GM12878 (cell line): Measurements from ENCODE around the gene EFCAB10.

Experiments
- ATF7 ChIP-seq: fragments of 450-650 bp; IDR thresholded peaks from 2 replicates; pipeline ENCODE4 v1.6.1; 2016; ENCODE audit warnings: low read depth, mild to moderate bottlenecking
- BCL11A ChIP-seq: IDR thresholded peaks from 2 replicates; pipeline ENCODE4 v1.6.1; 2011; ENCODE audit warnings: low read depth, low read length
- NR2F1 ChIP-seq: fragments of 450-650 bp; conservative IDR thresholded peaks from 2 replicates; pipeline ENCODE4 v1.6.1; 2017; ENCODE audit warnings: mild to moderate bottlenecking
- POLR2A ChIP-seq: IDR thresholded peaks from 2 replicates; pipeline ENCODE4 v1.6.1; 2011; ENCODE audit warnings: low read depth, mild to moderate bottlenecking, low read length
- POLR2AphosphoS5 ChIP-seq: IDR thresholded peaks from 2 replicates; pipeline ENCODE4 v1.6.1; 2011; ENCODE audit warnings: mild to moderate bottlenecking, low read length, inconsistent platforms
- RAD21 ChIP-seq: IDR thresholded peaks from 2 replicates; pipeline ENCODE4 v1.6.1; 2011; ENCODE audit warnings: mild to moderate bottlenecking, low read depth, low read length, moderate library complexity; ENCODE audit not compliant: insufficient read depth
- SIX5 ChIP-seq: IDR thresholded peaks from 2 replicates; pipeline ENCODE4 v1.6.1; 2011; ENCODE audit warnings: mild to moderate bottlenecking, low read depth, low read length, moderate library complexity; ENCODE audit not compliant: severe bottlenecking
- SPI1 ChIP-seq: IDR thresholded peaks from 2 replicates; pipeline ENCODE4 v1.6.1; 2011; ENCODE audit warnings: low read depth, mild to moderate bottlenecking, low read length, moderate library complexity, borderline replicate concordance; ENCODE audit not compliant: insufficient read depth
- TAF1 ChIP-seq: IDR thresholded peaks from 2 replicates; pipeline ENCODE4 v1.6.1; 2011; ENCODE audit warnings: mild to moderate bottlenecking, low read depth, low read length, borderline replicate concordance
- USF1 ChIP-seq: IDR thresholded peaks from 2 replicates; pipeline ENCODE4 v1.6.1; 2011; ENCODE audit warnings: borderline replicate concordance, low read depth, mild to moderate bottlenecking, moderate library complexity, mixed read lengths, low read length; ENCODE audit not compliant: insufficient read depth; ENCODE audit errors: extremely low read length
- TF ChIP-seq, protein P1 (sequence below): IDR thresholded peaks from 2 replicates; pipeline ENCODE4 v1.6.1; 2012; ENCODE audit warnings: low read depth, low read length, improper control_type of control experiment
- TF ChIP-seq, protein P2 (sequence below), 3 experiments: IDR thresholded peaks in 2 of 3; conservative IDR thresholded peaks in 1 of 3; 2 replicates each; pipeline ENCODE4 v1.5.1; 2011; ENCODE audit warnings: low read depth in 3 of 3, low read length in 3 of 3, mild to moderate bottlenecking in 3 of 3, control low read depth in 2 of 3, moderate library complexity in 2 of 3, inconsistent platforms in 1 of 3, mixed read lengths in 1 of 3; ENCODE audit not compliant: control insufficient read depth in 2 of 3, insufficient read depth in 1 of 3; ENCODE audit errors: extremely low read depth in 1 of 3
- TF ChIP-seq, protein P3 (sequence below): IDR thresholded peaks from 2 replicates; pipeline ENCODE4 v1.6.1; 2012; ENCODE audit warnings: mild to moderate bottlenecking, low read depth, low read length

- TF ChIP-seq POLR2AphosphoS5, result no peak
- TF ChIP-seq, protein P1, sequence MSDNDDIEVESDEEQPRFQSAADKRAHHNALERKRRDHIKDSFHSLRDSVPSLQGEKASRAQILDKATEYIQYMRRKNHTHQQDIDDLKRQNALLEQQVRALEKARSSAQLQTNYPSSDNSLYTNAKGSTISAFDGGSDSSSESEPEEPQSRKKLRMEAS, result no peak
- TF ChIP-seq, protein P2, sequence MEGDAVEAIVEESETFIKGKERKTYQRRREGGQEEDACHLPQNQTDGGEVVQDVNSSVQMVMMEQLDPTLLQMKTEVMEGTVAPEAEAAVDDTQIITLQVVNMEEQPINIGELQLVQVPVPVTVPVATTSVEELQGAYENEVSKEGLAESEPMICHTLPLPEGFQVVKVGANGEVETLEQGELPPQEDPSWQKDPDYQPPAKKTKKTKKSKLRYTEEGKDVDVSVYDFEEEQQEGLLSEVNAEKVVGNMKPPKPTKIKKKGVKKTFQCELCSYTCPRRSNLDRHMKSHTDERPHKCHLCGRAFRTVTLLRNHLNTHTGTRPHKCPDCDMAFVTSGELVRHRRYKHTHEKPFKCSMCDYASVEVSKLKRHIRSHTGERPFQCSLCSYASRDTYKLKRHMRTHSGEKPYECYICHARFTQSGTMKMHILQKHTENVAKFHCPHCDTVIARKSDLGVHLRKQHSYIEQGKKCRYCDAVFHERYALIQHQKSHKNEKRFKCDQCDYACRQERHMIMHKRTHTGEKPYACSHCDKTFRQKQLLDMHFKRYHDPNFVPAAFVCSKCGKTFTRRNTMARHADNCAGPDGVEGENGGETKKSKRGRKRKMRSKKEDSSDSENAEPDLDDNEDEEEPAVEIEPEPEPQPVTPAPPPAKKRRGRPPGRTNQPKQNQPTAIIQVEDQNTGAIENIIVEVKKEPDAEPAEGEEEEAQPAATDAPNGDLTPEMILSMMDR (IDR thresholded peaks at IDR 0.05 in 2 of 3, conservative IDR thresholded peaks at IDR 0.05 in 1 of 3; ENCODE audit: control insufficient read depth in 2 of 3, extremely low read depth in 1 of 3, insufficient read depth in 1 of 3, low read depth in 3 of 3, low read length in 3 of 3), result no peak
- no peak for TF ChIP-seq SIX5
- TF ChIP-seq TAF1, result no peak
- TF ChIP-seq NR2F1, result no peak
- no peak for TF ChIP-seq RAD21
- TF ChIP-seq POLR2A, result no peak
- no peak for TF ChIP-seq ATF7
- TF ChIP-seq BCL11A, result no peak
- TF ChIP-seq SPI1, result no peak
- TF ChIP-seq, protein P3, sequence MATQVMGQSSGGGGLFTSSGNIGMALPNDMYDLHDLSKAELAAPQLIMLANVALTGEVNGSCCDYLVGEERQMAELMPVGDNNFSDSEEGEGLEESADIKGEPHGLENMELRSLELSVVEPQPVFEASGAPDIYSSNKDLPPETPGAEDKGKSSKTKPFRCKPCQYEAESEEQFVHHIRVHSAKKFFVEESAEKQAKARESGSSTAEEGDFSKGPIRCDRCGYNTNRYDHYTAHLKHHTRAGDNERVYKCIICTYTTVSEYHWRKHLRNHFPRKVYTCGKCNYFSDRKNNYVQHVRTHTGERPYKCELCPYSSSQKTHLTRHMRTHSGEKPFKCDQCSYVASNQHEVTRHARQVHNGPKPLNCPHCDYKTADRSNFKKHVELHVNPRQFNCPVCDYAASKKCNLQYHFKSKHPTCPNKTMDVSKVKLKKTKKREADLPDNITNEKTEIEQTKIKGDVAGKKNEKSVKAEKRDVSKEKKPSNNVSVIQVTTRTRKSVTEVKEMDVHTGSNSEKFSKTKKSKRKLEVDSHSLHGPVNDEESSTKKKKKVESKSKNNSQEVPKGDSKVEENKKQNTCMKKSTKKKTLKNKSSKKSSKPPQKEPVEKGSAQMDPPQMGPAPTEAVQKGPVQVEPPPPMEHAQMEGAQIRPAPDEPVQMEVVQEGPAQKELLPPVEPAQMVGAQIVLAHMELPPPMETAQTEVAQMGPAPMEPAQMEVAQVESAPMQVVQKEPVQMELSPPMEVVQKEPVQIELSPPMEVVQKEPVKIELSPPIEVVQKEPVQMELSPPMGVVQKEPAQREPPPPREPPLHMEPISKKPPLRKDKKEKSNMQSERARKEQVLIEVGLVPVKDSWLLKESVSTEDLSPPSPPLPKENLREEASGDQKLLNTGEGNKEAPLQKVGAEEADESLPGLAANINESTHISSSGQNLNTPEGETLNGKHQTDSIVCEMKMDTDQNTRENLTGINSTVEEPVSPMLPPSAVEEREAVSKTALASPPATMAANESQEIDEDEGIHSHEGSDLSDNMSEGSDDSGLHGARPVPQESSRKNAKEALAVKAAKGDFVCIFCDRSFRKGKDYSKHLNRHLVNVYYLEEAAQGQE, result no peak
- TF ChIP-seq USF1, result no peak
Measured at GRCh38 chr7:105538339-105538738, 43.0 kb downstream of the EFCAB10 start.
